ENCODE results near the gene ASPSCR1.

DNA sequence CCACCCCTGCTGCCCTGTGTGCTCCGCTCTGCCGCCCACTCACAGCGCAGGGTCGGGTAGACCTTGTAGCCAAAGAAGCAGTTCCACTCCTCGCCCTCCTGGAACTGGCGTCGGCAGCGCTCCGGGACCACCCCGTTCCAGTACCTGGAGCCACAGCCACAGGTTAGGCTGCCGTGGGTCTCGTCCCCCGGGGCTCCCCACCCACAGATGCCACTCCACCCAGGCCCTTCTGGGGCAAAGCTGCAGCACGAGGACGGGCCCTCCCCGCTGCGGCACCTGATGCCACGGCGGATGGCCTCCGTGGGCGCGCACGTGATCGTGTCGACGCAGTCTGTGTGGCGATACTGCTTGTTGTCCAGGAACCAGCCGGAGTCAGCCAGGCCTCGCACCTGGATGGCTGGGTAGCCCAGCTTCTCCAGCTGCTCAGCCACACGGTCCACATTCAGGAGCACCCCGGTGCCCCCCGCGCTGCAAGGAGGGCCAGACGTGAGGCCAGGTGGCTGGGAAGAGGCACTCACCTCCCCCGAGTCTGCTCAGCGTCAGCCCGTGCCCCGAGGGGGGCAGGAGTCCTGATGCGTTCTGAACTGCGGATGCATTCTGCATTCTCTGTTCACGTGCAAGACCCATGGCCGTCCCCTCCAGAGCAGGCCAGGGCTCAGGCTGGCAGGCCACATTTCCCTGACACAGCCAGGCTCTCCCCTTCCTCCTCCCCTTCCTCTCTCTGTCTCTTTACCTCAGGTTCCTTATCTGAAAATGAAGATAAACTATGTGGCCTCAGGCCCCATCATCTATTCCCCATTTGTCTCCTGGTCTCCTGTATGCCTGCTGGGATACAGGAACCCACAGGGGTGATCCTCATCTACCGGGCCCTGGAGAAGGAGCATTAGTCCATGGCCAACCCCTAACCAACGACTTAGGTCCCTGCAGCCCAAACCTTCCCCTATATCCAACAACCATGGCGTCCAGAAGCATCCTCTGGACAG is 20.5 kb upstream of the ASPSCR1 start:
- TF ChIP-seq GATA2 (IDR thresholded peaks at IDR 0.05; ENCODE audit: low read depth, low read length) (no peak), GATA3 (IDR thresholded peaks at IDR 0.05; ENCODE audit: low read depth, low read length) (no peak)
